ENCODE data around the gene RFNG. TPM values are rescaled to one million over a fixed set of nuclear protein-coding genes. Genes with fewer than 3 reads are reported as not detected.

Gene RFNG
- total RNA-seq, 1 donor from 2014 or later, result 13.6 TPM

- Histone ChIP-seq H3K4me1 (peaks cover 43% of the 10 kb centered on the region), H3K36me3 (no peaks in the 10 kb centered on the region), H3K4me2 (peak overlapping the region; percentile 96), H3K9me3 (ENCODE audit: low read depth) (no peaks in the 10 kb centered on the region), H3K4me3 (peak overlapping the region; percentile 100), H4K20me1 (ENCODE audit: low read depth) (peaks cover 48% of the 10 kb centered on the region), H3K79me2 (ENCODE audit: low read depth) (peaks cover 86% of the 10 kb centered on the region), H3K27me3 (no peaks in the 10 kb centered on the region), H3K9ac (peak overlapping the region; percentile 99), H2AFZ (replicated peaks) (no peak overlapping the region), H3K27ac (peak overlapping the region; percentile 98), H3F3A (ENCODE audit: low read depth) (peaks cover 30% of the 10 kb centered on the region)
- Mint-ChIP-seq H3K4me1 (peaks cover 19% of the 10 kb centered on the region), H3K4me3 (peak overlapping the region; percentile 83), H3K9me3 (no peaks in the 10 kb centered on the region), H3K27me3 (ENCODE audit: insufficient read depth, low read depth) (peaks cover 4% of the 10 kb centered on the region), H3K27ac (no peak overlapping the region), H3K36me3 (peaks cover 4% of the 10 kb centered on the region)
- peak; percentile 74 for DNase-seq (ENCODE audit: low spot score)
- no peak for TF ChIP-seq EZH2 (IDR thresholded peaks at IDR 0.05)
- TF ChIP-seq EZH2phosphoT487 (IDR thresholded peaks at IDR 0.05), result no peak
- no peak for TF ChIP-seq CTCF (IDR thresholded peaks at IDR 0.05)
Observed at GRCh38 chr17:82097184-82097918, 45.7 kb upstream of the RFNG start.

- no peak for DNase-seq (ENCODE audit: low spot score)
- Histone ChIP-seq H3K4me1 (peaks cover 37% of the 10 kb centered on the region), H3K36me3 (no peaks in the 10 kb centered on the region), H4K20me1 (ENCODE audit: low read depth) (peaks cover 54% of the 10 kb centered on the region), H3K27ac (no peak overlapping the region), H3K79me2 (ENCODE audit: low read depth) (peaks cover 88% of the 10 kb centered on the region), H3K27me3 (no peaks in the 10 kb centered on the region), H3K9ac (peak overlapping the region; percentile 99), H2AFZ (replicated peaks) (no peak overlapping the region), H3K4me3 (peak overlapping the region; percentile 100), H3F3A (ENCODE audit: low read depth) (peaks cover 24% of the 10 kb centered on the region), H3K4me2 (peak overlapping the region; percentile 96), H3K9me3 (ENCODE audit: low read depth) (no peaks in the 10 kb centered on the region)
- Mint-ChIP-seq H3K9me3 (no peaks in the 10 kb centered on the region), H3K27ac (no peak overlapping the region), H3K4me3 (peak overlapping the region; percentile 83), H3K27me3 (ENCODE audit: insufficient read depth, low read depth) (peaks cover 4% of the 10 kb centered on the region), H3K36me3 (peaks cover 2% of the 10 kb centered on the region), H3K4me1 (peaks cover 17% of the 10 kb centered on the region)
- TF ChIP-seq EZH2phosphoT487 (IDR thresholded peaks at IDR 0.05), result no peak
Observed at GRCh38 chr17:82096709-82097183, 45.1 kb upstream of the RFNG start.

GRCh38 chr17:82095777-82096708 lies 44.4 kb upstream of the RFNG start:
- peak overlapping the region; percentile 96 for H3K4me2 ChIP-seq
- peaks cover 89% of the 10 kb centered on the region for H3K79me2 ChIP-seq (ENCODE audit: low read depth)

More at GRCh38 chr17:82095777-82096708, 44.4 kb upstream of the RFNG start:
- Histone ChIP-seq H3K27me3 (no peaks in the 10 kb centered on the region), H3K9me3 (ENCODE audit: low read depth) (no peaks in the 10 kb centered on the region), H3K27ac (peak overlapping the region; percentile 49), H3K9ac (peak overlapping the region; percentile 99), H3K4me3 (peak overlapping the region; percentile 100), H3K4me1 (peaks cover 31% of the 10 kb centered on the region), H3K36me3 (no peaks in the 10 kb centered on the region), H3F3A (ENCODE audit: low read depth) (peaks cover 17% of the 10 kb centered on the region), H2AFZ (replicated peaks) (no peak overlapping the region), H4K20me1 (ENCODE audit: low read depth) (peaks cover 61% of the 10 kb centered on the region)
- H3K27ac Mint-ChIP-seq, result no peak overlapping the region
- TF ChIP-seq EZH2 (IDR thresholded peaks at IDR 0.05) (no peak), EZH2phosphoT487 (IDR thresholded peaks at IDR 0.05) (no peak), CTCF (IDR thresholded peaks at IDR 0.05) (no peak)
- H3K27me3 Mint-ChIP-seq (ENCODE audit: insufficient read depth, low read depth), result peaks cover 4% of the 10 kb centered on the region
- peaks cover 2% of the 10 kb centered on the region for H3K36me3 Mint-ChIP-seq
- H3K4me3 Mint-ChIP-seq, result peak overlapping the region; percentile 83
- no peaks in the 10 kb centered on the region for H3K9me3 Mint-ChIP-seq
- no peak for DNase-seq (ENCODE audit: low spot score)
- H3K4me1 Mint-ChIP-seq, result peaks cover 13% of the 10 kb centered on the region

Data from neural progenitor cell (in vitro differentiated cells).